ENCODE data around the gene AQP1. TPM values are rescaled to one million over a fixed set of nuclear protein-coding genes. Genes with fewer than 3 reads are reported as not detected.

AQP1 gene
- total RNA-seq, 1 experiment from 2014 or later = 0.49 TPM

GRCh38 chr7:30968747-30969603 lies 57.3 kb downstream of the AQP1 start:
- no TSS peak for BruUV-seq (replicated peaks)
- Histone ChIP-seq H3K27me3 (replicated peaks; ENCODE audit: insufficient read depth, low read depth, low read length, poor library complexity) (peaks cover 10% of the 10 kb centered on the region), H3K4me3 (ENCODE audit: low read depth, low read length, poor library complexity, severe bottlenecking) (no peak overlapping the region), H3K4me1 (ENCODE audit: insufficient read depth, low read length, poor library complexity, severe bottlenecking) (no peaks in the 10 kb centered on the region), H3K9me3 (ENCODE audit: low read depth, low read length, poor library complexity, severe bottlenecking) (no peaks in the 10 kb centered on the region), H3K27ac (ENCODE audit: low read depth, low read length, poor library complexity, severe bottlenecking) (no peak overlapping the region), H3K36me3 (ENCODE audit: insufficient read depth, low read length, poor library complexity, severe bottlenecking) (no peaks in the 10 kb centered on the region)
- POLR2A ChIA-PET (ENCODE audit: low non-redundant PET) = no interaction called here
- CTCF ChIA-PET = no interaction called here
- DNase-seq (ENCODE audit: low spot score) = no peak
- intact Hi-C loops (cut with micrococcal nuclease; ENCODE audit: unreplicated experiment) = no loop called here
- no peak for TF ChIP-seq CTCF (conservative IDR thresholded peaks at IDR 0.05; ENCODE audit: low read depth, low read length)
- TF ChIP-seq EZH2 (IDR thresholded peaks at IDR 0.05; ENCODE audit: borderline replicate concordance, low read depth, low read length, poor library complexity, severe bottlenecking) = no peak

GRCh38 chr7:30969604-30969970 lies 57.9 kb downstream of the AQP1 start:
- intact Hi-C loops (cut with micrococcal nuclease; ENCODE audit: unreplicated experiment) = no loop called here
- CTCF ChIA-PET = no interaction called here

DNA sequence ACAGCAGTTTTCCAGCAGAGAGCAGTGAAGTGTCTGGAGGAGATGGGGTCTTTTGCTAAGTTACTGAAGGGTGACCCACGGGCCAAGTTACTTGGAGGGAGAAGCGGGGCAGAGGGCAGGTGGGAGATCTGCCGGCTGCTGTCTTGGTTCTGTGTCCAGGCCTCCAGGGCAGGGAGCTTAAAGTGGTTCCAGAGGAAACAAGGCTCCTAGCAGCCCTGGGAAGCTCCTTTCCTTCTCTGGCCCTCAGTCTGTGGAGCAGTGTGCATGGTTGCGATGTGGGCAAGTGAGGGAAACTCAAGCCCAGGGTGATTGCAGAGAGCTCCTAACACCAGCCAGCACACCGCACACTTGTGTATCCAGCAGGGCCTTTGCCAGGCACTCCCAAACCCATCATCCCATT lies 58.4 kb downstream of the AQP1 start:
- Histone ChIP-seq H3K36me3 (ENCODE audit: insufficient read depth, low read length, poor library complexity, severe bottlenecking) (no peaks in the 10 kb centered on the region), H3K4me1 (ENCODE audit: insufficient read depth, low read length, poor library complexity, severe bottlenecking) (no peaks in the 10 kb centered on the region), H3K4me3 (ENCODE audit: low read depth, low read length, poor library complexity, severe bottlenecking) (no peak overlapping the region), H3K27me3 (replicated peaks; ENCODE audit: insufficient read depth, low read depth, low read length, poor library complexity) (peaks cover 10% of the 10 kb centered on the region), H3K9me3 (ENCODE audit: low read depth, low read length, poor library complexity, severe bottlenecking) (no peaks in the 10 kb centered on the region), H3K27ac (ENCODE audit: low read depth, low read length, poor library complexity, severe bottlenecking) (no peak overlapping the region)
- no TSS peak for BruUV-seq (replicated peaks)
- intact Hi-C loops (cut with micrococcal nuclease; ENCODE audit: unreplicated experiment) = no loop called here
- ChIA-PET POLR2A (ENCODE audit: low non-redundant PET) (no interaction called here), CTCF (no interaction called here)
- DNase-seq (ENCODE audit: low spot score) = no peak
- no peak for TF ChIP-seq CTCF (conservative IDR thresholded peaks at IDR 0.05; ENCODE audit: low read depth, low read length)
- no peak for TF ChIP-seq EZH2 (IDR thresholded peaks at IDR 0.05; ENCODE audit: borderline replicate concordance, low read depth, low read length, poor library complexity, severe bottlenecking)

More at GRCh38 chr7:30969604-30969970, 57.9 kb downstream of the AQP1 start:
- no peak overlapping the region for H3K4me3 ChIP-seq (ENCODE audit: low read depth, low read length, poor library complexity, severe bottlenecking)
- POLR2A ChIA-PET (ENCODE audit: low non-redundant PET) = no interaction called here
- BruUV-seq (replicated peaks) = no TSS peak
- no peak for DNase-seq (ENCODE audit: low spot score)
- H3K4me1 ChIP-seq (ENCODE audit: insufficient read depth, low read length, poor library complexity, severe bottlenecking) = no peaks in the 10 kb centered on the region
- no peak overlapping the region for H3K27ac ChIP-seq (ENCODE audit: low read depth, low read length, poor library complexity, severe bottlenecking)
- H3K36me3 ChIP-seq (ENCODE audit: insufficient read depth, low read length, poor library complexity, severe bottlenecking) = no peaks in the 10 kb centered on the region
- H3K9me3 ChIP-seq (ENCODE audit: low read depth, low read length, poor library complexity, severe bottlenecking) = no peaks in the 10 kb centered on the region
- no peak for TF ChIP-seq CTCF (conservative IDR thresholded peaks at IDR 0.05; ENCODE audit: low read depth, low read length)
- no peak for TF ChIP-seq EZH2 (IDR thresholded peaks at IDR 0.05; ENCODE audit: borderline replicate concordance, low read depth, low read length, poor library complexity, severe bottlenecking)
- H3K27me3 ChIP-seq (replicated peaks; ENCODE audit: insufficient read depth, low read depth, low read length, poor library complexity) = peaks cover 10% of the 10 kb centered on the region
